ENCODE data around the gene CACNA1D.

The CACNA1D gene

DNA sequence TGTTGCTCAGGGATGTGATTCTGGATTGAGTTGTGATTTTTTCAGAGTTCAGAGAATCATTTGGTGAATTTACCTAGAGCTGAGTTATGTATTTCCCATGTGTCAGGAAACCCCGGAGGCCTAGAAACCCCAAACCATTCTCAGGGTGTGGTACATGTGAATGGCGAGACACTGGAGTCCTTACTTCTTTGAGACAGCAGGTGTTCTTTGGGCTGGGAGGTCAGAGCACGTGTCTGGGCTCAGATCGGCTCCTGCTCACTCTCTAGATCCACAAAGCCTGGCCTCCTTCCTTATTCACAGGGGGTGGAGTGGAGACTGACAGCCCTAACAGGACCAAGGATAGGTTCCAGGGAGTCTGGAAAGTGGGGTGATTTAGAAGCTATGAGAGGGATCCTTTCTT lies 206.0 kb downstream of the CACNA1D start:
- TF ChIP-seq, protein P1, sequence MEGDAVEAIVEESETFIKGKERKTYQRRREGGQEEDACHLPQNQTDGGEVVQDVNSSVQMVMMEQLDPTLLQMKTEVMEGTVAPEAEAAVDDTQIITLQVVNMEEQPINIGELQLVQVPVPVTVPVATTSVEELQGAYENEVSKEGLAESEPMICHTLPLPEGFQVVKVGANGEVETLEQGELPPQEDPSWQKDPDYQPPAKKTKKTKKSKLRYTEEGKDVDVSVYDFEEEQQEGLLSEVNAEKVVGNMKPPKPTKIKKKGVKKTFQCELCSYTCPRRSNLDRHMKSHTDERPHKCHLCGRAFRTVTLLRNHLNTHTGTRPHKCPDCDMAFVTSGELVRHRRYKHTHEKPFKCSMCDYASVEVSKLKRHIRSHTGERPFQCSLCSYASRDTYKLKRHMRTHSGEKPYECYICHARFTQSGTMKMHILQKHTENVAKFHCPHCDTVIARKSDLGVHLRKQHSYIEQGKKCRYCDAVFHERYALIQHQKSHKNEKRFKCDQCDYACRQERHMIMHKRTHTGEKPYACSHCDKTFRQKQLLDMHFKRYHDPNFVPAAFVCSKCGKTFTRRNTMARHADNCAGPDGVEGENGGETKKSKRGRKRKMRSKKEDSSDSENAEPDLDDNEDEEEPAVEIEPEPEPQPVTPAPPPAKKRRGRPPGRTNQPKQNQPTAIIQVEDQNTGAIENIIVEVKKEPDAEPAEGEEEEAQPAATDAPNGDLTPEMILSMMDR (IDR thresholded peaks at IDR 0.05): no peak

DNA sequence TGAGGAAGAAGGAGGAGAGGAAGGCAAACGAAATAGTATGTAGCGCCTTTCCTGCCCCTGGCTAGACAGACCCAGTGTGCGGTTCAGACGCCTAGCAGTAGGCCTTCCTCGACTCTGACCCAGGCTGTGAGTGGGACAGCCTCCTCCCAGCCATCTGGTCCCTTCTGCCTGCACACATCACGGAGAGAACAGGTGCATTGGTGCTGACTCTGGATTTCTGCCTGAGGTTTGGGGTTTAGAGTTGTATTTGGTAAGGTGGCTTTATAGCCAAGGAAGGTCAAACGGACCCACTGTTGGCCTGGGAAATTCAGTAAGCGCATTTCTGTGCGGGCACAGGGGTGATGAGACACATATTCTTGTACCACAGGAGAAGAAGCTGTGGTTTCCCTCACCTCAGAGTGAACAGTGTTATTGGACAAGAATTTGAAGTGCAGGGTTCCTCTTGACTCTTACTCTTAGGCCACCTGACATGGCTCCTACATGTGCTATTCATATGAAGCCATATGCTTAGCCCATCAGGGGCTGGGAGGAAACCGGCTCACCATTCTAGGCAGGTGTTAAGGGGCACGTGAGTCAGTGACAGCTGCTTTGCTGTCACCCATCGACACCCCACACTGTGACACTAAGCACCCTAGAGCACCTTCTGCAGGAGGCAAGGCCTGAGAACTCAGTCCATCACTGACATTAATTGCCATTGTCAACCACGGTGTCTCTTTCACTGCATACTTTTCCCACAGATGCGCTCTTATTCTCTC lies 208.5 kb downstream of the CACNA1D start:
- TF ChIP-seq, protein P1 (IDR thresholded peaks at IDR 0.05): no peak

DNA sequence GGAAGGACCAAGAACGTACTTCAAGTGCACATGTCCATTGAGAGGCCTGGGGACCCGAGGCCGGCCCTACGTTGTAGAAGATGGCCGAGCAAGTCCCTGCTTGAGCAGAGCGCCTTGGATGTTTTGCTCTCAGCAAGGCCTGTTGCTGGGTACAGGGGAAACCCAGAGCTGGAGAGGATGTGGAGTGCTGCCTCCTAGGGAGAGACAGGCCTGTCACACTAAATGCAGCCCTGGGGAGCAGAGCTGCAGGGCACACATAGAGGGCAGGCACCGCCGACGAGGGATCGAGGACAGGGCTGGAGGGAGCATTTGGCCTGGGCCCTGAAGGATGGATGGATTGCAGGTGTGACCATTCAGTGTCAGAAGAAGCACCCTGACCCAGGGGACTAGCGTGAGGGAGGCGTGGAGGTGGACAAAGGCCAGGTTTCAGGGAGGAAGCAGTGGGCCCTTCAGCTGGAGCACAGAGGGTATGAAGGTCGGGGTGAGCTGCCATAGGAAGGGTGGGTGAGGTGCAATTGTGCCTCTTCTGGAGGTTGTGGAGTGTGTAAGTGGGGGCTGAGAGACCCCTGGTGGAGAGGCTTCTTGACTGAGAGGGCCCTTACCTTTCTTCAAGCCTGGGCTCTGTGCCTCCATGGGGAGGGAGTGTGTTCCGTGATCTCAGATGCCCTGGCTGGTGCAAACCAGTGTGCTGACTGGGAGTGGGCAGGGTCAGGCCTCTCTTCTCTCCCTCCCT lies 209.4 kb downstream of the CACNA1D start:
- TF ChIP-seq, protein P1 (IDR thresholded peaks at IDR 0.05): no peak

DNA sequence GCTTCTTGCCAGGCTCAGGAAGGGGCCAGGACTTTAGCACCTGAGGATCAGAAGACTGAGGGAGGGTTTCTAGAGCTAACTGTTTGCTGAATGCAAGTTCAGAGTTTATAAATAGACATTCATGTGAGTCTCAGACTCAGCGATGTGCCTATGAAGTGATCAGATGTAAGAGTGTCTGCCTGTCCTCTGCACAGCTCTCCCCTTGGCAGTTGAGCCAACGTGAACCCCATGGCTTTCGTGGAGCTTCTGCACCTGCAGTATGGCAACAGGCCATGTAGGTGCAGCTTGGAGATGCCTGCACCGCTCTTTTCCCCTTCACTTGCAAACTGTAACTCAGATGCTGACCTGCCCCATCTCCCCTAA lies 209.9 kb downstream of the CACNA1D start:
- TF ChIP-seq, protein P1 (IDR thresholded peaks at IDR 0.05): no peak

DNA sequence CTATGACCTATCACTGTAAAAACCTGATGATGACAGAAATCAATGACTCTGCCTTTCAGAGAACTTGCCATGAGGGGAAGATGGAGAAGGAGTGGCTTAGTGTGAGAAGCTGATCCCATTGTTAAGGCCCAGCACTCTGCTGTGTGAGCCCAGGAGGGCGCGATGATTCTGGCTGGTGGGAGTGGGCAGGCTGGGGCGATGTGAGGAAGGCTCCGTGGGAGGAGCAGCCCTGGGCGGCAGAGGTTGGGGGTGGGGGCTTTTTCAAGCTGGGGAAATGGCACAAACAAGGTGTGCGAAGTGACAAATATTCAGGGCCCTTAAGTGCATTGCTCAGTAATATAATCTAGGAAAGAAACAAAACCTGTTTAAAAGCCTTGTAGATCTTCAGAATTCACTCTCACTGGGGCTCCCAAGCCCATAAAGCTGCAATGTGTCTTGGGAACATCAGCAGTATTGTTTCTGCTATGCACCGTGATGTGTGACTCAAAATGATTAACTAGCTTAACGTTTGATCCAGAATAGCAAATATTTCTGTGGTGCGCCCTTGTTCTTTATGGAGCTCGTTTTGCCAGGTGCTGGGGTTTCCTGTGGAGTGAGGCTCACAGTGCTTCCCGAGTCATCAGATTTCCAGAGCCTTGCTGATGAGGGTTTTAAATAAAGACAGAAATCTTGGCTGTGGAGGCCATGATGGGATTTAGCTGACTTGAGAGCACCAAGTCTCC lies 210.8 kb downstream of the CACNA1D start:
- TF ChIP-seq, protein P1 (IDR thresholded peaks at IDR 0.05): no peak

DNA sequence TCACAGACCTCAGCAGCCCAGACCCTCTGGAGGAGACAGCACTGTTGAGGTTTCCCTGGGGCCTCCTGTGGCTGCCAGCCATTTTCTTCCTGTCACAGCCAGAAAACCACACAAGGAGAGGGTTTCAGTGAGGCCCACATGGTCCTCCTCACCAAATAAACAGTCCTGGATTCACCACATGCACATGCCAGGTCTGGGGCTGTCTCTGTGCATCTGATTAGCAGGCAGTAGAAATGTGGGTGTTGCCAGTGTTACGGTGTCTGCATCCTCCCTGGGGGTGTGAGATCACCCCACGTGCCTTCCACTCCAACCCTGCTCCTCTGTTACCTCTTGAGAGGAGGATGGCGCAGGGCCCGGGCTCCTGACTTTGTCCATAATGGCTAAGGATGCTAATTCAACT lies 211.4 kb downstream of the CACNA1D start:
- TF ChIP-seq, protein P1 (IDR thresholded peaks at IDR 0.05): no peak

DNA sequence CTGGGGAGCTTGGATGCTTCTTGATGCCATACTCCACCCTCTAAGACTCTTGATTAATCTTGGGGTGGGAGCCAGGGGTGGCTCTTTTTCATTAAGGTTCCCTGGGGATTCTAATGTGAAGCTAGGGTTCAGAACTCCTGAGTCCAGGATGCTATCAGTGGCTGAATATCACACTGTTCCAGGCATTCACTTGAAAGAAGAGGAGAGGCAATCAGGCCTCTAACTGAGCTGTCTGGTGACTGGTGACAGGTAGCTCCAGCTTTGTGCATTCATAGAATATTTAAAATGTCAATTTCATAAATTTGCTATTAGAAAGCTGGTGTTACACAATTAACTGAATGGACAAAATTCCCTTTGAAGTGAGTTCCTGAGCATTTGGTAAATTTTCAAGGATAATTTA lies 212.8 kb downstream of the CACNA1D start:
- TF ChIP-seq, protein P1 (IDR thresholded peaks at IDR 0.05): no peak

Data from LNCAP (cell line).